Measurements from ENCODE around the gene FAAP20. TPM values are rescaled to one million over a fixed set of nuclear protein-coding genes. Genes with fewer than 3 reads are reported as not detected.

FAAP20 gene
- total and polyA plus RNA-seq, 12 donors = 2.7 to 185 (median 62.0) TPM

- no peaks in the 10 kb centered on the region for H3K9me3 ChIP-seq (replicated peaks in 1 of 3)
- peak overlapping the region in 1 of 4 donors; percentile 18 for H3K4me3 ChIP-seq
- DNase-seq = peak; percentile 69 to 94 (median 88)
- intact Hi-C loops (cut with DNase I) = no loop called here
- no peaks in the 10 kb centered on the region for H3K27me3 ChIP-seq
- H3K36me3 ChIP-seq (replicated peaks in 1 of 2) = no peaks in the 10 kb centered on the region
- H3K4me1 ChIP-seq (replicated peaks in 1 of 2) = peaks cover 32 to 65% of the 10 kb centered on the region in 2 donors
- no peak for TF ChIP-seq CTCF (IDR thresholded peaks at IDR 0.05)
- TF ChIP-seq POLR2A (IDR thresholded peaks at IDR 0.05) = no peak
- peak overlapping the region in 3 of 5 donors; percentile 20 to 50 (median 22) for H3K27ac ChIP-seq
- WGBS, 4 donors = 54 to 62% (median 55%) methylated on average over 16 to 30 of the region's 30 CpGs
Observed at GRCh38 chr1:2240270-2241156, 45.9 kb upstream of the FAAP20 start.

GRCh38 chr1:2239384-2239985 is 44.9 kb upstream of the FAAP20 start:
- Histone ChIP-seq H3K27ac (no peak overlapping the region), H3K4me1 (replicated peaks in 1 of 2) (peaks cover 42 to 76% of the 10 kb centered on the region in 2 donors), H3K9me3 (replicated peaks in 1 of 3) (no peaks in the 10 kb centered on the region), H3K36me3 (replicated peaks in 1 of 2) (no peaks in the 10 kb centered on the region), H3K4me3 (no peak overlapping the region), H3K27me3 (no peaks in the 10 kb centered on the region)
- TF ChIP-seq CTCF (IDR thresholded peaks at IDR 0.05) (no peak), POLR2A (IDR thresholded peaks at IDR 0.05) (no peak)
- WGBS, 4 donors = 88 to 92% (median 90%) methylated on average over 8 to 30 of the region's 30 CpGs
- peak in 2 of 7 donors; percentile 25 to 55 for DNase-seq
- intact Hi-C loops (cut with DNase I) = no loop called here

- 86 to 90% (median 87%) methylated on average over 6 of the region's 6 CpGs for WGBS, 4 donors
- H3K36me3 ChIP-seq (replicated peaks in 1 of 2) = no peaks in the 10 kb centered on the region
- no peaks in the 10 kb centered on the region for H3K27me3 ChIP-seq
- TF ChIP-seq CTCF (IDR thresholded peaks at IDR 0.05) = no peak
- no peak for TF ChIP-seq POLR2A (IDR thresholded peaks at IDR 0.05)
- intact Hi-C loops (cut with DNase I) = no loop called here
- no peak for DNase-seq
- peaks cover 47 to 80% of the 10 kb centered on the region in 2 donors for H3K4me1 ChIP-seq (replicated peaks in 1 of 2)
- no peak overlapping the region for H3K27ac ChIP-seq
- H3K9me3 ChIP-seq (replicated peaks in 1 of 3) = no peaks in the 10 kb centered on the region
- no peak overlapping the region for H3K4me3 ChIP-seq
Observed at GRCh38 chr1:2239013-2239370, 44.4 kb upstream of the FAAP20 start.

- Histone ChIP-seq H3K36me3 (replicated peaks in 1 of 2) (no peaks in the 10 kb centered on the region), H3K9me3 (replicated peaks in 1 of 3) (no peaks in the 10 kb centered on the region), H3K27me3 (no peaks in the 10 kb centered on the region), H3K27ac (peak overlapping the region in 2 of 5 donors; percentile 69 to 90), H3K4me3 (no peak overlapping the region), H3K4me1 (replicated peaks in 1 of 2) (peaks cover 52 to 83% of the 10 kb centered on the region in 2 donors)
- intact Hi-C loops (cut with DNase I) = no loop called here
- TF ChIP-seq POLR2A (IDR thresholded peaks at IDR 0.05) = no peak
- no peak for TF ChIP-seq CTCF (IDR thresholded peaks at IDR 0.05)
- DNase-seq = peak in 1 of 7 donors; percentile 23
- 67 to 81% (median 75%) methylated on average over 8 to 25 of the region's 25 CpGs for WGBS, 4 donors
Observed at GRCh38 chr1:2238361-2239012, 43.9 kb upstream of the FAAP20 start.
